GM21717 (cell line): Measurements from ENCODE around the gene RASAL1.
"Not testable (repeated sequence)": the region's sequence is repeated elsewhere in the genome, so short reads cannot be mapped to it uniquely, and the experiment has no call there.

Experiments used
- ATAC-seq: cut with Tn5 transposase; IDR thresholded peaks from one replicate; pipeline ENCODE4 v1.9.1; 2021; ENCODE audit warnings: mild to moderate bottlenecking, moderate library complexity; ENCODE audit not compliant: unreplicated experiment

The RASAL1 gene

GRCh38 chr12:113142173-113142885 lies 6.8 kb upstream of the RASAL1 start:
- no peak for ATAC-seq

GRCh38 chr12:113141716-113142115 lies 6.2 kb upstream of the RASAL1 start:
- not testable (repeated sequence) for ATAC-seq

DNA sequence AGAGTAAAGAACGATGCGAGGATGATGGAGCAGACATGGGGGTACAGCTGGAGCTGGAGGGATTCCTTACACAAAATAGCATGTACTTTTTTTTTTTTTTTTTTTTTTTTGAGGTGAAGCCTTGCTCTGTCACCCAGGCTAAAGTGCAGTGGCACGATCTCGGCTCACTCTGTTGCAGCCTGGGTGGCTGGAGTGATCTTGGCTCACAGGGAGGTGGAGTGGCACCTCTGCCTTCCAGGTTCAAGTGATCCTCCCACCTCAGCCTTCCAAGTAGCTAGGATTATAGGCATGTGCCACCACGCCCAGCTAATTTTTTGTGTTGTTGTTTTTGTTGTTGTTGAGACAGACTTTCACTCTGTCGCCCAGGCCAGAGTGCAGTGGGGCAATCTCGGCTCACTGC lies 5.1 kb upstream of the RASAL1 start:
- no peak for ATAC-seq

DNA sequence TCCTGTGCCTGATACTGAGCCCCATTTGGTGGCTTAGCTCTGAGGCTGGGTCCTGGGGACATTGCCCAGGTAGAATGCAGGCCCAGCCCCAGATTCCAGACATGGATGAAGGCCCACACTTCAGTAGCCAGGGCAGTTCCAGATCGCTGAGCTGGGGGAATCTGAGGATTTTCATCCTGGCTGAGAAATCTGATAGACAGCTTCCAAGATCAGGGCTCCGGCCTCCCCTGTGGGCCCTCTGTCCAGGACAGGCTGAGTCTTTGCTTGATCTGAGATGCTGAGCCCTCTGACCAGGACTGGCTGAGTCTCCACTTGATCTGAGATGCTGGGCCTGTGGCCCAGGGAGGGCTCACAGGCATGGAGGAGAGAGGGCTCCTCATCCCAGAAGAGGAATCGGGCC lies 3.3 kb upstream of the RASAL1 start:
- ATAC-seq: no peak

DNA sequence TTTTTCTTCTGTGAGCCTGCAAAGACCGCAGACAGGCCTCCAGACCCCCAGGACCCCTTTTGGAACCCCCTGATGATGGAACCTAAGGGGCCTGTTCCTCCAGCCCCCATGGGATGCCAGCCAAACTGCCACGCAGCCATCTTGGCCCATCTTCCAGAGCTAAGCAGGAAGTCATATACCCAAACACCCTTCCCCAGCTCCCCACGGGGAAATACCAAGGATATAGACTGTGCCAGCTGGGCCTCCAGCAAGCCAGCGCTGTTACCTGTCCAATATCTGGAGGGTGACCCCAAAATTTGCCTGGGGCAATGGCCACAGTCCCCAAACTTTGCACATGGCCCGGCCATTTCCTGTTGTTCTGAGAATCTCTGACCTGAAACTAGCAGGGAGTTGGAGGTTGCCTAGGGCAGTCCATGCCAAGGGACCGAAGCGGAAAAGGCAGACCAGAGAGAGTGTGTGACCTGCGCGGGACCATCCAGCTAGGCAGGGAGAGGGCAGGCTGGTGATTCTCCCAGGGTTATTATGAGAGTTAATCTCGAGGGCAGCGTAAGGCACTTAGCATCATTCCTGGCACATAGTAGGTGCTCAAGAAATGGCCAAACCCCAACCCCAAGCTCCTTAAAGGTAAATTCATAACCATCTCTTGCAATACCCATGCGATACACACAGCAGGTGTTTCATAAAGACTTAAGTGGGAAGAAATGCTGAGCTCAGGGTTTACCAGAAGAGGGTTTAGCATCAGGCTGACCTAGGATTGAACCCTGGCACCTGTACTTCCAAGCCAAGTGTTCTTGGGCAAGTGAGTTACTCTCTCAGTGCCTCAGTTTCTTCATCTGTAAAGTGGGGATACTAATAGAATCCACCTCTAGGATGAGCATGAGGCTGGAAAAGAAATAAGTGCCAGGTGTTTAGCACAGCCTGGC lies 2.6 kb upstream of the RASAL1 start:
- ATAC-seq: no peak

GRCh38 chr12:113136990-113137511 lies 1.5 kb upstream of the RASAL1 start:
- no peak for ATAC-seq

GRCh38 chr12:113136128-113136989 lies 798 bp upstream of the RASAL1 start:
- no peak for ATAC-seq

- ATAC-seq: no peak
Observed at GRCh38 chr12:113134521-113134951, 1.0 kb downstream of the RASAL1 start.

DNA sequence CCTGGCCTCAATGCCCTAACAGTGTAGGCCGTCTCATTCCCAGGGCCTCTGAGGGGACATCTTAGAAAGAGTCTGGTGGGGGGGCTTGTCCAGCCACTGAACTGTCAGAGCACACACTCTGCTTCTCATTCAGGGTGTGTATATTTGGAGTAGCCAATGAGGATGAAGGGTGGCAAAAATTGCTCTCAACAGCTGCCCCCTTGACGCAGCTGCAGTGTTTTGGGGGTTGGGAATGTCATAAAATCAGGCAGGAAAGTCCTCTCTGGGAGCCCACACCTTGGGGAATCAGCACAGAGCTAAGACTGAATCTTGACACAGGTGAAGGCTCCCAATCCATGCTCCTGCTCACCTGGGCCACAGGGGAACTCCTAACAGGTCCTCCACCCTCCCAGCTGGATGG lies 1.5 kb downstream of the RASAL1 start:
- ATAC-seq: no peak

DNA sequence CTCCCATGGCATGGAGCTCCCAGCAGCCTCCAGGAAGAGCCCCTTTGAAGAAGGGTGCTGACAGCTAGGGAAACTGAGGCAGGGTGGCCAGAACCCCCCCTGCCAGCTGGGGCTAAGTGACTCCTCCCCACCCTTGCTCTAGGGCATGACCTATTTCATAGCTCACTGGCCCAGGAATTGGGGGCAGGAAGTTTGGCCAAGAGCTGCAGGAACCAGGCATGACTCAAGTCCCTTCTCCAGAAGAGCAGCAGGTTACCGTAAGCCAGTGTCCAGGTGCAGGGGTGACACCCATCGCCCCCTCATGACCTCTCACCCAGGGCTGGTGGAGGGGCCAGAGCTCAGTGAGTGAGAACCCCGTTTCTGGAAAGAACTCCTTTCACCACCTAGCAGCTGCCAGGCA lies 1.9 kb downstream of the RASAL1 start:
- ATAC-seq: no peak

DNA sequence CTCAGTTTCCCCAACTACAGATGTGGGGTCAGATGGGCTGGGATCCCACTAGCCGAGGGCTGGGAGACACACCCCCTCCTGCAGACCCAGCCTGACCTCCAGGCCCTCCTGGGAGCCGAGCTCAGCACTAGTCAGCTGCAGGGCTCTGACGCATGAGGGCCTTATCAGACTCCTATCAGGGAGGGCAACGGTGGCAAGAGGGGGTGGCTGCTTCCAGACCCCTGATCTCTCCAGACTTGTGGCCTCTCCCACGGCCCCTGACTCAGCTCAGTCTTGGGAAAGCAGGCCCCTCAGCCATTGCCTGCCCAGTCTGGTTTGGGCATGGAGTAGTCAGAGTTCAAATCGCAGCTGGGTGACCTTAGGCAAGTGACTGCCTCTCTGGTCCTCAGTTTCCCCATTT lies 2.5 kb downstream of the RASAL1 start:
- no peak for ATAC-seq

- ATAC-seq: no peak
Observed at GRCh38 chr12:113131556-113131955, 4.0 kb downstream of the RASAL1 start.

- no peak for ATAC-seq
Observed at GRCh38 chr12:113130457-113131135, 5.0 kb downstream of the RASAL1 start.

GRCh38 chr12:113129664-113130456 lies 5.7 kb downstream of the RASAL1 start:
- ATAC-seq: no peak

- ATAC-seq: no peak
Observed at GRCh38 chr12:113128802-113129663, 6.5 kb downstream of the RASAL1 start.

DNA sequence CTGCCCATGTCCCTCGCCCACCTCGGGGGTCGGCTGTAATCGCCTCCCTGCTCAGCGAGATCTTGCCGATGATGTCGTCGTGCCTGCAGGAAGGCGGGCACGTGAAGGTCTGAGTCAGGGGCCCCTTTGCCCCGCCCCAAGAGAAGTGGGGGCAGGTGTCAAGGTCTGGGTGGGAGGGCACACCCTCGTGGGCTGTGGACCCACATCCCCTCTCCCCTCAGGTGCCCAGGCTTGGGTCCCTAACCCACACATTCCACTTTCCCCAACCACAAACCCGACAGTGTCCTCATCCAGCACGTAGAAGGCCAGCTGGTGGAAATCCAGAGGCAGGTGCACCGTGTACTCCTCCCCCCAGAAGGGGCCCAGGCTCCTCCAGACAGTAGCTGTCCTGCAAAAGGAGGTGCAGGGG lies 7.8 kb downstream of the RASAL1 start:
- ATAC-seq: no peak

GRCh38 chr12:113120670-113121370 lies 14.7 kb downstream of the RASAL1 start:
- no peak for ATAC-seq
